ENCODE measurements around the gene DLAT.
"Not testable (repeated sequence)": the region's sequence is repeated elsewhere in the genome, so short reads cannot be mapped to it uniquely, and the experiment has no call there.

Gene DLAT

DNA sequence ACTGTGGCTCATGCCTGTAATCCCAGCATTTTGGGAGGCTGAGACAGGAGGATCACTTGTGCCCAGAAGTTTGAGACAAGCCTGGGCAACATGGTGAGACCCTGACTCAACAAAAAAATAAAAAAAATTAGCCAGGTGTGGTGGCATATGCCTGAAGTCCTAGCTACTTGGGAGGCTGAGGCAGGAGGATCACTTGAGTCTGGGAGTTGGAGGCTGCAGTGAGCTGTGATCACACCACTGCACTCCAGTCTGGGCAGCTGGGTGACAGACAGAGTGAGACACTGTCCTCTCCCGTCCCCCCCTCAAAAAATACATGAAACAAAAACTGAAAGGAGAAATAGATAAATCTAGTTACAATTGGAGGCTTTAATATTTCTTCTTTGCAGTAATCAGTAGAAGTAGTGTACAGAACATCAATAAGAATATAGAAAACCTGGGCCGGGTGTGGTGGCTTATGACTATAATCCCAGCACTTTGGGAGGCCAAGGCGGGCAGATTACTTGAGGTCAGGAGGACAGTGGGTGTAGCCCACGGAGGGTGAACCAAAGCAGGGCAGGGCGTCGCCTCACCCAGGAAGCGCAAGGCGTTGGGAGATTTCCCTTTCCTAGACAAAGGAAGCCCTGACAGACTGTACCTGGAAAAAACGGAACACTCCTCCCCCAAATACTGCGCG is 19.6 kb upstream of the DLAT start:
- no peak for DNase-seq

DNA sequence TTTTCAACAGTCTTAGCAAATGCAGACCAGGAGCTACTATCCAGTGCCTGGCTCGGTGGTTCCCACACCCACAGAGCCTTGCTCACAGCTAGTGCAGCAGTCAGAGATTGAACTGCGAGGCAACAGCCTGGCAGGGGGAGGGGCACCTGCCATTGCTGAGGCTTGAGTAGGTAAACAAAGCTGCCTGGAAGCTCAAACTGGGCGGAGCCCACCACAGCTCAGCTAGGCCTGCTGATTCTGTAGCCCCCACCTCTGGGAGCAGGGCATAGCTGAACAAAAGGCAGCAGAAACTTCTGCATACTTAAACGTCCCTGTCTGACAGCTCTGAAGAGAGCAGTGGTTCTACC is 19.1 kb upstream of the DLAT start:
- DNase-seq, result not testable (repeated sequence)

DNA sequence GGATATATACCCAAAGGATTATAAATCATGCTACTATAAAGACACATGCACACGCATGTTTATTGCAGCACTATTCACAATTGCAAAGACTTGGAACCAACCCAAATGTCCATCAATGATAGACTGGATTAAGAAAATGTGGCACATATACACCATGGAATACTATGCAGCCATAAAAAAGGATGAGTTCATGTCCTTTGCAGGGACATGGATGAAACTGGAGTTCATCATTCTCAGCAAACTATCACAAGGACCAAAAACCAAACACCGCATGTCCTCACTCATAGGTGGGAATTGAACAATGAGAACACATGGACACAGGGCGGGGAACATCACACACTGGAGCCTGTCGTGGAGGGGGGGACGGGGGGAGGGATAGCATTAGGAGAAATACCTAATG is 13.8 kb upstream of the DLAT start:
- DNase-seq, result not testable (repeated sequence)

DNA sequence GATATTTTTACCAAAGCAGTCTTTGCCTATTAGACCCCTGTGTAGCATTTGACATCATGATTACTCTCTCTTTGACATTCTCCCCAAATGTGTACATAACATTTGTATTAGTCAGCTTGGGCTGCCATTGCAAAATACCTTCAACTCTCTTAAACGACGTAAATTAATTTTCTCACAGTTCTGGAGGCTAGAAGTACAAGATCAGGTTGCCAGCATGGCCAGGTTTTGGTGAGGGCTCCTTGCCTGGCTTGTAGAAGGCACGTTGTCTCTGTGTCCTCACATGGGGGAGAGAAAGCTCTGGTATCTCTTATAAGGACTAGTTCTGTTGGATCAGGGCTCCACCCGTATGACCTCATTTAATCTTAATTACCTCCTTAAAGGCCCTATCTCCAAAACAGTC is 12.3 kb upstream of the DLAT start:
- DNase-seq, result no peak

DNA sequence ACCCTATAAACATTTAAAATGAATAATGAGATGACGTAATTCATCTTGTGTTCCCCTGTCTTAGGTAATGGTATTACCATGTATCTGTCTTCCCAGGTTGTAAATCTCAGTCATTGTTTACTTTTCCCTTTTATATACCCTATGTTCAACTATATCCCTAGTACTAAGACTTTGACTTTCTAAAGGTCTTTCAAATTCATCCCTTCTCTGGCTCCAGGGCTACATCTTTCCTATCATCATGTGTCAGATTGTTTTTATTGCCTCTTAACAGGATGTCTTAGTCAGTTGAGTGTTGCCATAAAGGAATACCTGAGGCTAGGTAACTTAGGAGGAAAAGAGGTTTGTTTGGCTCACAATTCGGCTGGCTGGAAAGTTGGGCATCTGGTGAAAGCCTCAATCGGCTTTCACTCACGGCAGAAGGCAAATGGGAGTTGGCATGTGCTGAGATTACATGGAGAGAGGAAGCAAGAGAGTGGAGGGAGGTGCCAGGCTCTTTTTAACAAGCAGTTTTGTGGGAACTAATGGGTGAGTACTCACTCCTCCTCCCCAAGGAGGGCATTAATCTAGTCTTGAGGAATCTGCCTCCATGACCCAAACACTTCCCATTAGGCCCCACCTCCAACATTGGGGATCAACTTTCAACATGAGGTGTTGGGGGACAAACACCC is 11.6 kb upstream of the DLAT start:
- no peak for DNase-seq

DNA sequence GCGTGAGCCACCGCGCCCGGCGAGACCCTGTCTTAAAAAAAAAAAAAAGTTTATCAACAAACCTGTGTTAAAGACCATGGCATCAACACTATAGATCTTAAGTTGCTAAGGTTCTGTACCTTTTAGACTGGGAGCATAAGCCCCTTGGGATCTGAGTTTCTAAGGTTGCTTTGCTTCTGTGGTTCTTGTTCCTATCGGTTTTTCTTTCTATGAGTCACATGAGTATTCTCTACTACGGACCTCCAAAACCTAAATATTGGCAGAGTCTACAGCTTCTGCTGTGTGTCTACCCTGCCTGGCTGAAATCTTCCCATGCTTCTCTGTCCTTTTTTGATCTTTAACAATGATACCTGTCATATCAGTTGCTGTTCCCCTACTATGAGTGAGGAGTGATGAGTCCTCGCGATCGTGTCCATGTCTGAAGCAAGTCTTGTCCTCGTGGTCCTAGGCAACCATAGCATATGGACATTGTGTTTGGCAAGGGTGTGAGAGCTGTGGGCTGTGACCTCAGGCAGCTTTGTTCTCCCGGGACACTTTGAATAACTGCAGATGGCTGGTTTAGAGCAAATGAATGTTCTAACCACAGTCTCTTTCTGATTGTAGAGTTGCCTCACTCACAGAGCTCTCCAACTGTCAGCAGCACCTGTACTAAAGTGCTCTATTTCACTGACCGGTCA is 9.0 kb upstream of the DLAT start:
- no peak for DNase-seq

DNA sequence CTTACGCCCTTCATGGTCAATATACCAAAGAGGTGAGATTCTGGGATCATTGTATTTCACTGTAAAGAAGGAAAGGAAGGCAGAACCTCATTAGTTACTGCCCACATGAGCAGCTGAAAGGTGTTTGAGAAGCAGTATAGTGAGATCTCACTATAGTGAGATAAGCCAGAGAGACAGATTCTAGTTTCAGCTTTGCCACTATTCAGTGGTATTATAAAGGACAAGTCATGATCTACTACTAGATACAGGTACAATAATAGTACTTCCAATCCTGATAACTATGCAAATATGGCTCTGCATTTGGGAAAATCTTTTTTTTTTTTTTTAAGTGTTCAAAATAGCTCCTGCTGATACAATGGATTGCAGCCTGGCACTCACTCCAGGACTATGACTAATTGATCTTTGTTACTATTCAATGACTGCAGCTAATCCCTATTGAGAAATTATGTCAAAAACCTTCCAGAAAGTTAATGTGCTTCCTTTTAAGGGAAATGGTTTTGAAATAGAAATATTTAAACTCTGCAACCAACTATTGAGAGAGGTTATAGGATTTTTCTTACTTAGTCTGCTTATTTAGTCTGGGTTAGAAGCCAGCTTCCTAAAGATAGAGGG is 8.3 kb upstream of the DLAT start:
- DNase-seq, result no peak

DNA sequence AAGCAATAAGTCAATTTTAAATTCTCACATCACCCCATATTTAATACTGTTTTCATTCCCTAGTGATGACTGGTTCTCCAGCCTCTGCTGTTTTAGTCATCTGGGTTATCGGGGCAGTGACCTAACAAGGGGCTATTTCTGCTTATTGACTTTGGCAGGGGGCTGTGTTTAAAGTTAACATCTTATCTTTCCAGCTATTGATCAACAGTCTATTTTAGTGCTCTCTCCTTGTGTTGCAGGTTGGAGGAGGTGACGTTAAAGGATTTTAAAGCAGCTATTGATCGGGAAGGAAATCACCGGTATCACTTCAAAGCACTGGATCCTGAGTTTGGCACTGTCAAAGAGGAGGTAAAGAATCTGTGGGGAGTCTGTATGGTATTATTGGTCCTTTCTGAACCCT is 7.7 kb upstream of the DLAT start:
- no peak for DNase-seq

DNA sequence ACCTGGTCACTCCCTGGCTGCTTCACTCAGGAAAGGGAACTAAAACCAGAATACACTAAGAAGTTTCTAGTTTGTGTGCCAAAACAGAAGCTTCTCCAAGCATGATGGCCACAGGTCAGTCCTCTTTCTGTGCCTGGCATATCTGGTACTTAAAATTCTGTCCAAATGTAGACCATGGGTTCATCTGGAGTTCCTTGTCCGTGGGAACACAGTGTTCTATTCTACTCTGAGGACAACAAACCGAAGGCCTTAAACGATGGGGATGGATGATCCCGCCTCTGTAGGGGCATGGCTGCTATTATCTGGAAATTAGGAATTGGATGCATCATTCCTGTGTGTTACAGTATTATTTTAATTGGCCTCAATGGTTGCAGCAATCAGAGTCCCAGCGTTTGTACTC is 6.1 kb upstream of the DLAT start:
- DNase-seq, result no peak

DNA sequence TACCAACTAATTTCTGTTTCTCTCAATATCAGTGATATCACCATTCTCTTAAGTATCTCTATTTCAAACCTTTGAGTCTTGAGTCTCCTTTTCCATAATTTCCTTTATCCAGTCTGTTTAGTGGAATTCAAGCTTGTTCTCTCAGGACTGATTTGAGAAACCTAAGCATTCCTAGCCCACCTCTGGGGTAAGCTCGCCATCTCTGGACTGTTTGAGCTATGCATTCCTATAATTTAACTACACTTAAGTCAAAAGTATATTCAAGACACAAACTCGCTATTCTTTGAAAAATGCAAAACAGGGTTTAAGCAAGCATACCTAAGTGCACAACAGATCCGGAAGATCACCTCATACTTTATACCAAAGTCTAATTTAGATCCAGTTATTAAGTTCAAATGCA is 2.1 kb upstream of the DLAT start:
- no peak for DNase-seq

DNA sequence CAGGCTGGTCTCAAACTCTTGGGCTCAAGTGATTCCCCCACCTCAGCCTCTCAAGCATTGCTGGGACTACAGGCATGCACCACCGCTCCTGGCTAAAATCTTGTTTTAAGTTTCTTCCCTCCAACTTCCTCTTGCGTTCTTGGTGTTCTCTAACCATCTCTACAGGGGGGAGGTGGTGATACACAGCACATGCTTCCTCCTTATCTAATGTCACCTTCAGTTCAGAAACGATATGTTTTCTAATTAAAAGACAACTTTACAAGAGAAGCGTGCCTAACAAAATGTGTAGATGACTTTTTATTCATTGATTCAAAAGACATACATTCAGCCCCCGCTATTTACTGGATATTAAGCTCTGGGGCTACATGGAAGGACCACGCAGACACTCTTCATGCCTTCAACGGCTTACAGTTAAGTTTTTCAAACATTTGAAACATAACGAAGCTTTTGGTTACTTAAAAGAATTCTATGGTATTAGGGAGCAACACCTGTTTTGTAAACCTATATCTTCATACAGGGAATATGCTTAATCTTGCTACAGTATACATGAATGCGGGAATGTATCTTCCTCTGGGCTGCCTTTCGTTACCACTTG is 933 bp upstream of the DLAT start:
- no peak for DNase-seq

DNA sequence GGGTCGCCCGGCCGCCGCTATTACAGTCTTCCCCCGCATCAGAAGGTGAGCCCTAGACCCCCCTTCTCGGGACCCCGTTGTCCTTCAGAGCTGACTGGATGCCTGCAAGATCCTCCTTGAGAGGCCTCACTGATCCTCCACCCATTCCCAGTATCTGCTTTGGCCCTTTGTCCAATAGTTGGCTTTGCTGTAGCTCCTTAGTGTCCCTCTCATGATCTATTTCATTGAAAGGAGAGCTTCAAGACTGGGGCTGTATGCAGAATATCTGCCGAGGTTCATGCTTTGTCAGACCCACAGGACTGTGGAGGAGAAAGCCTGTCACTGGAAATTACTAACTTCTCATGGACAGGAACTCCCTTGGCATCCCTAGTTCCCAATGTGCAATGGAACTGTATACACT is 499 bp downstream of the DLAT start:
- no peak for DNase-seq

DNA sequence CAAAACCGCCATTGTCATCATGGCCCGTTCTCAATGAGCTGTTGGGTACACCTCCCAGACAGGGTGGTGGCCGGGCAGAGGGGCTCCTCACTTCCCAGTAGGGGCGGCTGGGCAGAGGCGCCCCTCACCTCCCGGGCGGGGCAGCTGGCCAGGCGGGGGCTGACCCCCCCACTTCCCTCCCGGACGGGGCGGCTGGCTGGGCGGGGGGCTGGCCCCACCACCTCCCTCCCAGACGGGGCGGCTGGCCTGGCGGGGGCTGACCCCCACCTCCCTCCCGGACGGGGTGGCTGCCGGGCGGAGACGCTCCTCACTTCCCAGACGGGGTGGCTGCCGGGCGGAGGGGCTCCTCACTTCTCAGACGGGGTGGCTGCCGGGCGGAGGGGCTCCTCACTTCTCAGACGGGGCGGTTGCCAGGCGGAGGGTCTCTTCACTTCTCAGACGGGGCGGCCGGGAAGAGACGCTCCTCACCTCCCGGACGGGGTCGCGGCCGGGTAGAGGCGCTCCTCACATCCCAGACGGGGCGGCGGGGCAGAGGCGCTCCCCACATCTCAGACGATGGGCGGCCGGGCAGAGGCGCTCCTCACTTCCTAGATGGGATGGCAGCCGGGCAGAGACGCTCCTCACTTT is 1.7 kb downstream of the DLAT start:
- DNase-seq, result not testable (repeated sequence)

DNA sequence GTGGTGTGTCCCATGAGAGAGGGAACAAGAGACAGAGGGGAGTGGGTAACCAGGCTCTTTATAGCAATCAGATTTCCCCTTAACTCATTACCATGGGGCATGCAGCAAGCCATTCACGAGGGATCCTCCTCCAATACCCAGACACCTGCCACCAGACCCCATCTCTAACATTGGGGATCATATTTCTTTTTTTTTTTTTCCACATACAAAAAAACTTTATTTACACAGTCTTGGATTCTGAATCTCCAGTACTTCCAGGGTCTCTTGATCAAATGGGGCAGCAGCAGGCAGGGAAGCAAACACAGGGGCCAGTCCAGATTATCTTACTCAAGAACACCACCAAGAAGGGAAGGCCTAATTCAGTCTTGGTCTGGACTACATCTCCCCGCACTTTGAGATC is 4.3 kb downstream of the DLAT start:
- DNase-seq, result no peak

DNA sequence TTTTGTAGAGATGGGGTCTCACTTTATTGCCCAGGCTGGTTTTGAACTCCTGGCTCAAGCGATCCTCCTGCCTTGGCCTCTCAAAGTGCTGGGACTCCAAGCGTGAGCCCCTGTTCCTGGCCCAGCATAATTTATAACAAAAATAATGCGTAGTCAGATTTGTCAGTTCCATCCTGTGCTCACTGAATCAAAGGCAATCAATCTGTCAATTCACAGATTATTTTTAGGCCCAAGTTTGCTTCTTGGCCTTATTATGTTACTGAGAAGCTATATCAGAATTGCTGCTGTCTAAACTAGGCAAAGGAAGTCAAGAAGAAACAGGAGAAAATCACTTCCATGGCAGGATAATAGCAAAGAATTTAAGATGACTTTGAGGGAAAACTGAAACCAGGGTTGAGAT is 8.7 kb downstream of the DLAT start:
- DNase-seq, result no peak

DNA sequence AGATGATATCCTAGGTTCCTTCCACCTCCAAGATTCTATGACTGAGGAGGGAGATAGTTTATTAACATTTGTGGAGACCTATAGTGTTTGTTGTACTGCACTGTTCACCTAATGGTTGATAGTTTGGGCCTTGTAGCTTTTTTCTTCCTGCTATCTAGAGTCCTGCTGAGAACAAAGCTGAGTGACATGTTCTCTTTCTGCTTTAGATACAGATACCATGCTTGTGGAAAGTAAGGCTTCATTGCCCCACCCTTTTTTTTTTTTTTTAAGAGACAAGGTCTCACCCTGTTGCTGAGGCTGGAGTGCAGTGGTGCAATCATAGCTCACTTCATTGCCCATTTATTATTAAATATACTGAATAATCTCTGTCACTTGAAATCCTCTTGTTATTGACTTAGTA is 12.3 kb downstream of the DLAT start:
- no peak for DNase-seq

DNA sequence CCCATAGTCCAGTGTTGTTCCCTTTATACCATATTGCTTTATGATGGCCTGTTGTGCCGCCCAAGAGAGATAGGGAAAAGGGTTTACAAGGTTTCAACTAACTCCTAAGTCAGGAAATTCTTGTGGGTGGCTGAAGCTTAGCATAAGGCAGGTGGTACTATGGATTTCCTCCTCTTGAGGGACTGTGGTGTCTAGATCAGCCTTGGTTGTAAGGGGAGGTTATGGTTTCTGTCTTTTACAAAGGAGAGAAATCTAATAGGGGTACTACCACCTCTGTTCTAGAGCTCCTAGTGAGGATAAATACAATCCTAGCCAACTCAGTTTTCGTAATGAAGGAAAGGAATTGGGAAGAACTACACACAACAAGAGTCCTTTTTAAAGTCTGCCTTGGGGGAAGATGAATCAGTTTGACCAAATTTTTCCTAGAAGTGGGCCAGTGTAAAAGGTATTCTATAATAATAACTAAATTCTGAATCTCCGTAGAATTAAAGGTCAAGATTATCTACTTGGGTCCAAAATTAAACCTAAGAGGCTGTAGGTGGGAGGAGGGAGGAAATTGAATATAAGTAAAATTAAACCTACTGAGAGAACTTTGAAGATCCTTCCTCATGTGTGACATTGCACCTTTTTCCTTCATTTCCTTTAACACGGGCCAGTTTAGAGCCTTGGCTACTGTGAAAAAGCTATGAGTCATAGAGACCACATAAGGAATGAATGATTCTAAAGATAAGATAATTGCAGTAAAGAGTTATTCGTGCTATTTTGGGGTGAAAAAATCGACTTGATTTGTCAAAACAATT is 17.2 kb downstream of the DLAT start:
- DNase-seq, result no peak

DNA sequence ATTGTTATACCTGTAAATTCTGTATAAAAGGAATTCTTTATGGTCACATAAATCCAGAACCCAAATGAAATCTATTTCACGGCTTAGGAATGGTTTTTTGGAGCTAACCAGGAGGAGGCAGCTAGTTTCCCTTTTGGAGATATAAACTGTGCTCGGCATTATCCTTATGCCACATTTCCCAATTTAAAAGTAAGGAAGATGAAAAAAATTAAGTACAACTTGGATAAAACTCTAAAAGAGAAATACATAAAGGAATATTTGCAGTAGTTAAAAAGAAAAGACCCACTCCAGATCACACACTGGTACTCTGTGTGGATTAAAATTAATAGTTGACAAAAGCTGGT is 17.7 kb downstream of the DLAT start:
- DNase-seq, result no peak

DNA sequence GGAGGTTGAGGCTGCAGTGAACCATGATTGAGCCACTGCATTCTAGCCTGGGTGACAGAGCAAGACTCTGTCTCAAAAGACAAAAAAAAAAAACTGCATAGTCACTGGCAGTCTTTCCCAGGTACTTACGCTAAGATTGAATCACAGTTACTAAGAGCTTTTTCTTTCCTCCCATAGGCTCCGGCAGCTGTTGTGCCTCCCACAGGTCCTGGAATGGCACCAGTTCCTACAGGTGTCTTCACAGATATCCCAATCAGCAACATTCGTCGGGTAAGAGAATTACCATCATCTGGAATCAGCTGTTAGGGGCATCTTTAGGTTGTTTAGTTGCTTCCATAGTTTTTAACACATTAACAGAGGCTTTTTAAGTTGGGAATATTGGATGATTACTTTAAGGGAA is 19.8 kb downstream of the DLAT start:
- no peak for DNase-seq

DNA sequence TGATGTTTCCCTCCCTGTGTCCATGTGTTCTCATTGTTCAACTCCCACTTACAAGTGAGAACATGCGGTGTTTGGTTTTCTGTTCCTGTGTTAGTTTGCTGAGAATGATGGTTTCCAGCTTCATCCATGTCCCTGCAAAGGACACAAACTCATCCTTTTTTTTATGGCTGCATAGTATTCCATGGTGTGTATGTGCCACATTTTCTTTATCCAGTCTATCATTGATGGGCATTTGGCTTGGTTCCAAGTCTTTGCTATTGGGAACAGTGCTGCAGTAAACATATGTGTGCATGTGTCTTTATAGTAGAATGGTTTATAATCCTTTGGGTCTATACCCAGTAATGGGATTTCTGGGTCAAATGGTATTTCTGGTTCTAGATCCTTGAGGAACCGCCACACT is 21.4 kb downstream of the DLAT start:
- DNase-seq, result not testable (repeated sequence)

DNA sequence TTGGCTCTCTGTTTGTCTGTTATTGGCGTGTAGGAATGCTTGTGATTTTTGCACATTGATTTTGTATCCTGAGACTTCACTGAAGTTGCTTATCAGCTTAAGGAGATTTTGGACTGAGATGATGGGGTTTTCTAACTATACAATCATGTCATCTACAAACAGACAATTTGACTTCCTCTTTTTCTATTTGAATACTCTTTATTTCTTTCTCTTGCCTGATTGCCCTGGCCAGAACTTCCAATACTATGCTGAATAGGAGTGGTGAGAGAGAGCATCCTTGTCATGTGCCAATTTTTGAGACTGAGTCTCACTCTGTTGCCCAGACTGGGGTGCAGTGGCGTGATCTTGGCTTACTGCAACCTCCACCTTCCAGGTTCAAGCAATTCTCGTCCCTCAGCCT is 23.0 kb downstream of the DLAT start:
- DNase-seq, result not testable (repeated sequence)

DNA sequence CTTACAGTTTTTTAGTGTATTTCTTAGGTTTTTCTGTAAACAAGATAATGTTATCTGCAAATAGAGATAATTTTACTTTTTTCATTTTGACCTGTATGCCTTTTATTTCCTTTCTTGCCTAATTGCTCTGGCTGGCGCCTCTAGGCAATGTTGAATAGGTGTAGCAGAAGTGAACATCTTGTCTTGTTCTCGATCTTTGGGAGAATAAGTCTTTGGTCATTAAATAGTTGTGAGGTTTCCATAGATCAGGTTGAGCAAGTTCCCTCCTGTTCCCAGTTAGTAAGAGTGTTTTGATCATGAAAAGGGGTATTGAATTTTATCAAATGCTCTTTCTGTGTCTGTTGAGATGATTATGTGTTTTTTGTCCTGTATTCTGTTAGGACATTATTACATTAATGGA is 24.6 kb downstream of the DLAT start:
- DNase-seq, result no peak

DNA sequence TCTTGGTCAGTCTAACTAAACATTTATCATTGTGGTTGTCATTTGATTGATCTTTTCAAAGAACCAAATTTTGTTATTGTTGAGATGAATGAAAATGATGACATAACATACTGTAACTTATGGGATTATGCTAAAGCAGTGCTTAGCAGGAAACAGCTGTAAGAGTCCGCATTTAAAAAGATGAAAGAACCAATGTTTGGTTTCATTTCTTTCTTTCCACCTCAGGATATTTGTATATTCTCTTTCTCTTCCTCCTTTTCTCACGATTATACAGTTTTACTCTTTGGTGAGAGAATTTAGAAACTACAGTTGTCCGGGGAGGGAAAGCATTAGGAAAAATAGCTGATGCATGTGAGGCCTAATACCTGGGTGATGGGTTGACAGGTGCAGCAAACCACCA is 25.5 kb downstream of the DLAT start:
- DNase-seq, result no peak
